ENCODE measurements around the gene SNRNP25.

Gene SNRNP25

GRCh38 chr16:77273-77806 lies 23.7 kb downstream of the SNRNP25 start:
- DNase-seq (ENCODE audit: low read depth in 2 of 2), result no peak

DNA sequence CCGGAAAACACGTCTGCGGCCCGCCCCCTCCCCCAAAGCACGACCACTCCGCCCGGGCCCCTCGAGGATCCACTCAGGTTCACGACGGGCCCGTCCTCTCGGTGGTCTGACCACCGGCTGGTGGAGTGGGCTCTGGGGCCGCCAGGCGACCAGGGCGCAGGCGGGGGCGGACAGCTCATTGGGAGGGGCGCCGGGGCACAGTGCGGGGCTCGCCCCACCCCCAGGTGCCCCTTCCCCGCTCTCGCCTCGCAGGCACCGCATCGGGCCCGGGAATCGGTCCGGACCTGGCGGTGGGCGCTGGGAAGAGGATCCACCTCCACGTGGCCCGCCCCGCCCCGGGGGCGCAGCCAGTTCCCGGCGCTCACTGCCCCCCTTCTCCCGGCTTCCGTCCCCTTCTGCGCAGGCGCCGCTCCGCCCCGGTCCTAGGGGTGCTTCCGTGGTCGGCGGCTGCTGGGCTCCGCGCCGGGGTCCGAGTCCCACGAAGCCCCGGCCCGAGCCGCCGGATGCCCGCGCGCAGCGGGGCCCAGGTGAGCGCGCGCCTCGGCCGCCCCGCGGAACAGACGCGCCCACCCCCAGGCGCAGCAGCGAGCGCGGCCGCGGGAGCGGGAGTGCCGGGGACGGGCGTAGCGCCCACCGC lies 24.3 kb downstream of the SNRNP25 start, which contains the start of gene MPG:
Gene MPG (plus strand): TSS at position 419 of the 637 bp plus-strand sequence. CDS start 85 bp downstream, at position 504.
- DNase-seq (ENCODE audit: low read depth in 2 of 2), result peak; percentile 58 to 69

DNA sequence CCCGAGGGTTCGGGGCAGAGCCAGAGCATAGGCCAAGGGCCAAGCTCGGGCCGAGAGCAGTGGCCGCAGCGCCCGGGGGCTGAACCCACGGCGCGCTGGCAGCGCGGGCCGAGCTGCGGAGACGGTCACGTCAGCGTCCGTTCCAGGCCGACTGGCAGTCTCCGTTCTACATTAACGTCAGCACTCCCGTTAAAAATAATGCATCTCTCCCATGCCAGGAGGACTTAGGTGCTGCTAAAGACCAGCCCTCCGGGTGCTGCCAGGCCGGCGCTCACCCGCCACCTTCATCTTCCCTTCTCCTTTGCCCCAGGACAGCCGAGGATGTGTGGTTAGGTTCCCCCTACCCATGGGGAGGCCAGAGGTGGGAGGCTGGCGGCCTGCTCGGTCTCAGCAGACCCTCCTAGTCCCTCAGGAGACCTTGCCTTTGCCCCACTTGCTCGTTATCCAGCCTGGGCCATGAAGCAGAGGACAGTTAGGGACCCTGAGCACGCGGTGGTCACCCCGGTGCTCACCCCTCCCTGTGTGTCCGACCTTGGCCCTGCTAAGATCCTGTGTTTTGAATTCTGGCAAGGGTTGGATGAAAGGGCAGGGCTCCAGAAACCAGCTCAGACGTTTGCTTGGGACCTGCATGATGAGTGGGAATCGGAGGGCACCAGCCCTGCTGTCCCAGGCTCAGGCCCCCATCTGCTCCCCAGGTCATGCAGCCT lies 25.0 kb downstream of the SNRNP25 start:
- DNase-seq (ENCODE audit: low read depth in 2 of 2), result no peak

DNA sequence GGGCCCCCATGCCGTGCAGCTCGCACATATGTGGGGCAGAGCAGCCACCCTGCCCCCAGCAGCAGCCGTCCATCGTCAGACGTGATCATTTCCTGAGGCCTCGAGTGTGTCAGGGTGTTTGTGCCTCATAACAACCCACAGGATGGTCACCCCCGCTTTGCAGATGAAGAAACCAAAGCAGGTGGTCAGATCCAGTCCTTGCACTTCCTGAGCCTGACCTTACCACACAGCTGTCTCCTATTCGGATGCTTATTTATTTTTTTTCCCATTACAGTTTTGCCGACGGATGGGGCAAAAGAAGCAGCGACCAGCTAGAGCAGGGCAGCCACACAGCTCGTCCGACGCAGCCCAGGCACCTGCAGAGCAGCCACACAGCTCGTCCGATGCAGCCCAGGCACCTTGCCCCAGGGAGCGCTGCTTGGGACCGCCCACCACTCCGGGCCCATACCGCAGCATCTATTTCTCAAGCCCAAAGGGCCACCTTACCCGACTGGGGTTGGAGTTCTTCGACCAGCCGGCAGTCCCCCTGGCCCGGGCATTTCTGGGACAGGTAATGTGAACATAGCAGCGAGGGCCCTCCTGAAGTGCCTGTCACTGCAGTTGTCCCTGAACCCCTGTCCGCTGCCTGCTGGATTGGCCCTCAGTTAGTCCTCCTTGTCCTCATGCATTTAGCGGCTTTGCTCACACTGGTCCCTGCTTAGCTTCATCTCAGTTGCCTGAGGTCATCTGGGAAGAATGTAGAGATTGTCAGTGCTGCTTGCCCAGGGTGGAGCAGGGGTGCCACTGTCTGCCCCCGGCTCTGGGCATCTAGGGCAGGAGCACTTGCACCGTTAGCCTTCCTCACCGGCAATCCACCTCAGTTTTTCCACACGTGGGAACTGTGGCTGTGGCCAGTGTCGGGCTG lies 25.8 kb downstream of the SNRNP25 start:
- DNase-seq (ENCODE audit: low read depth in 2 of 2), result no peak

DNA sequence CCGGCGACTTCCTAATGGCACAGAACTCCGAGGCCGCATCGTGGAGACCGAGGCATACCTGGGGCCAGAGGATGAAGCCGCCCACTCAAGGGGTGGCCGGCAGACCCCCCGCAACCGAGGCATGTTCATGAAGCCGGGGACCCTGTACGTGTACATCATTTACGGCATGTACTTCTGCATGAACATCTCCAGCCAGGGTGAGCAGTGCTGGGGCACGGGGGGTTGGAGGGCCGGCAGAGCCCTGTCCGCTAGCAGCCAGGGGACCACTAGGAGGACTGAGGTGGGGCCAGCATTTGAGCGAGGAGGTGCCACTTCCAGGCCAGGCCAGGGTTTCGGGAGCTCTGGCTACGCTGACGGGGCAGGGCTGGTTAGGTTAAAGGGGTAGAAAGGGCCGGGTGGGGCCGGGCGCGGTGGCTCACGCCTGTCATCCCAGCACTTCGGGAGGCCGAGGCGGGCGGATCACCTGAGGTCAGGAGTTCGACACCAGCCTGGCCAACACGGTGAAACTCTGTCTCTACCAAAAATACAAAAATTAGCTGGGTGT lies 29.5 kb downstream of the SNRNP25 start:
- no peak for DNase-seq (ENCODE audit: low read depth in 2 of 2)

DNA sequence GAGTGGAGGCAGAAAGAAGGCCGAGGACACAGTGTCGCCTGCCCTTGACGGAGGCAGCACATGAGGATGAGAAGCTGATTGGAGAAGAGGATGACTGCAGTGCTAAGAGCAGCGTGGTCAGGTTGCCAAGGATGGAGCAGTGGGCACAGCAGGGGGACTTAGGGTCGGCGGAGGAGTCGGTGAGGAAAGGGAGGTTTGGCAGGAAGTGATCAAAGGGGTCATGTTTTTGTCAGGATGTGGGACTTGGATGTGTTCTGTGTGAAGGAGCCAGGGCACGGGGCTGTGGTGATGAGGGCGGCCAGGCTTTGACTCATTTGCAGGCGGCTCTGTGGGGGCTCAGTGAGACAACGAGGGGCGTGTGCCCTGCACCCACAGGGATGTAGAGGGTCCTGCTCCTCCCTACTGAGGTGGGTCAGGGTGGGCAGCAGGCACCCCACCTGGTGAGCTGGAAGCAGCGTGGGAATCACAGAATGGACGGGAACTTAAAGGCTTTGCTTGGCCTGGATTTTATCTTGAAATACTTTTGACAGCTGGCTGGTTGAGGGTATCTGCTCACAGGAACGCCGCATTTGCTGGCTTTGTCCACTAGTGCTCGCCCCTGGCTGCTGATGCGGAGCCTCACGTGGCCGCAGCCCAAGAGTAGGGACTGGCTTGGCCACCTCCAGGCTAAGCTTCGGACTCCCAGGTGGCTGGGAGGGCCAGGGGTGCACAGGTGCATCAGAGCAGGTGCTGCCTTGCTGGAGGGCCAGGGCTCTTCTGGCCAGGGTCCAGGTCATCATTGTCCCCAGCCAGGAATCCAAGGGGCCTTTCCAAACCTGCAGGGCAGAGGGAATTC lies 30.4 kb downstream of the SNRNP25 start:
- DNase-seq (ENCODE audit: low read depth in 2 of 2), result no peak

DNA sequence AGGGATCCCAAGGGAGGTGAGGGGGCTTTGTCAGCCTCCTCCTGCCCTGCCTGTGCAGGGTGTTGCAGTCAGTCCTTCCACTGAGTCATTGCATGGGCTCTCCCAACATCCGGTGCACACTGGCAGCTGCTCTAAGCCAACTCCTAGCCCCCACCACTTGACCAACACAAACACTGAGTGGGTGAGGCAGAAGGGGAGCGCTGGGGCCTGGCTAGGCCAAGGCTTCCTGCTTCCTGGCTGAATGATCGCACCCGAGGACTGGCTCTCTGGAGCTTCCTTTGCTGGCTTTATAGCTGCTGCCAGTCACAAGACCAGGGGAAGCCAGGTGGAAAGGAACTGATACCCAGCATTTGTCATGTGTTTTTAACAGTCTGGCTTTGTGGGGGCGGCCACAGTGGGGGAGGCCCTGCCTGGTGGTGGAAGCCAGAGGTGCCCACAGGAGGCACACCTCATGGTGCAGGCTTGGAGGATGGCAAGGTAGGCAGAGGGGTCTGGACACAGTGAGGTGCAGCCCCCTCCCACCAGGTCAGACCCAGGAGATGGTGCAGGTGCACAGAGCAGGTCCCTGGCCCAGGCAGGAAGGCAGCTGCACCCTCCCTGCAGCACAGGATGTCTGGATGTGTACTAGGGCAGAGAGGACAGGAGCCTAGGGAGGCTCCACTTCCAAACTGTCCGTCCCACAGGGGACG lies 31.2 kb downstream of the SNRNP25 start:
- no peak for DNase-seq (ENCODE audit: low read depth in 2 of 2)

- DNase-seq (ENCODE audit: low read depth in 2 of 2), result no peak
These were observed 31.8 kb downstream of the SNRNP25 start for GRCh38 chr16:85407-85782.

- no peak for DNase-seq (ENCODE audit: low read depth in 2 of 2)
These were observed 32.2 kb downstream of the SNRNP25 start for GRCh38 chr16:85865-86264.

- DNase-seq (ENCODE audit: low read depth in 2 of 2), result no peak
These were observed 32.9 kb downstream of the SNRNP25 start for GRCh38 chr16:86483-86952.

DNA sequence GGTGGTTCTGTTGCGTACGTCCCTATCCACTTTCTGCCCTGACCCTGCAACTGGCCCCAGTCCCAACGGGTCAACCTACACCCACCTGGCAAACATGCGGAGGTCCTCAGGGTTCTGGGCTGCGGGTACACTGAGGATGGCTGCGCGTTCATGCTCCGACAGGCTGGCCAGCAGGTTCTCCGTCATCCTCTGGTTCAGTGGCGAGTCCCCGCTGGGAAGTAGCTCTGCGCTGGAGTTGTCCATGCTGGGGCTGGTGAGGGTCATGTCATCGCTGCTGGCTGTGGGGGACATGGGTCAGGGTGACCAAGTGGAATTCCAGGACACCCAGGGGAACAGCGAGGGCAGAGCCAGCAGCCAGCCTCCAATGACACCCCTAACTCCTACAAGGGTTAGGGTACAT lies 35.0 kb downstream of the SNRNP25 start:
- no peak for DNase-seq (ENCODE audit: low read depth in 2 of 2)

DNA sequence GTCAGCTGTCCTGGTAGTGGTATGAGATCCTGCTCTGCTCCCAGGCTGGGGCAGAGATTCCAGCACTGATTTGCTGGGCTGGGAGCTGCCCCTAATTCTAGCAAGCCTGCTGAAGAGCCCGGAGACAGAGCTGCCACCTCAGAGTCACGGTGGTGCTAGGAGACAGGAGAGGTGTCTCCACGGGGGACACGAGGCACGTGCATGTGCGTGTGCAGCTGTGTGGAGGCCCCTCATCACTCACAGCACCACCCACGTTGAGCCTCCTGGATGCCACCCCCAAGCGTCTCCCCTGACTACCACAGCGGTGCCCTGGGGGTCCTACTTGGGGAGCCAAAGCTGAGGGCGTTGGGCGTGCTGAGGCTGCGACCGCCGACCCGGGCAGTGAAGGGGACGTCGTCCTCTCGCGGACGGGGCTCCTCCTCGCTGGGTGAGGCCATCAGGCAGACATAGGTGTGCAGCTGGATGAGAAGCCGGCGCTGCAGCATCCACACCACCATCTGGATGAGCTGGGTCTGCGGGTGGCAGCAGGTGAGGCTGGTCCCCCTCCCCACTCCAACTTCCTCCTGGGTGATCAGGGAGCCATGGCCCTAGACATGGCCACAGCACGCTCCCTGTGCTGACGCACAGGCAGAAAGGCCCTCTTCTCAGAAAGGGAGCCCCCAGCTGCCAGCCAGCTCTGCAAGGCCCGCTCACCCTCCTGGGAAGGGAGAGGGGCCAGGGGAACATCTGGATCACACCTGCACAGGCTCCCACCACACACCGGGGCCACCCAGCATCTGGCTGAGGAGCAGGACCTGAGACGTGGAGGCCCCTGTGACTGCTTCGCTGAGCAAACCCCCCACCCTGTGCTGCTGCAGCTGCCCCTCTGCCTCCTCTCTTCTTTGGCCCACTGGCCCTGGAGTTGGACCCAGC lies 36.0 kb downstream of the SNRNP25 start:
- no peak for DNase-seq (ENCODE audit: low read depth in 2 of 2)

DNA sequence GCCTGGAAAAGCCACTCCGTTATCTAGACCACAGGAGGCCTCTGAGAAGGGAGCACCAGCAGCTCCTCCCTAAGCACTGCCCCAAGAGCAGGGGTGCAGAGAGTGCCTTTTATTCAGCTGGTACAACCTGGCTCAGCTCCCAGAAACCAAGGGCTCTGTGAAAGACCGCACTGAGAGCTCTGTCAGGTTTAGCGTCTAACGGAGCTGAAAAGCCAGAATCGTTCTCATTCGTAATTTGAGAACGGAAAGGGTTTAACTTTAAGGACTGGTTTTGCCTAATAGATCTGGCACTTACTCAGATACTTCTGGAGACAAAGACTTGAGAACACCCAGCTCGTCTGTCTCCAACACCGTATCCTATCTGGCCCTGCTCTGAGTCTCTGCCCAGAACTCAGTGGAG lies 37.9 kb downstream of the SNRNP25 start:
- DNase-seq (ENCODE audit: low read depth in 2 of 2), result no peak

DNA sequence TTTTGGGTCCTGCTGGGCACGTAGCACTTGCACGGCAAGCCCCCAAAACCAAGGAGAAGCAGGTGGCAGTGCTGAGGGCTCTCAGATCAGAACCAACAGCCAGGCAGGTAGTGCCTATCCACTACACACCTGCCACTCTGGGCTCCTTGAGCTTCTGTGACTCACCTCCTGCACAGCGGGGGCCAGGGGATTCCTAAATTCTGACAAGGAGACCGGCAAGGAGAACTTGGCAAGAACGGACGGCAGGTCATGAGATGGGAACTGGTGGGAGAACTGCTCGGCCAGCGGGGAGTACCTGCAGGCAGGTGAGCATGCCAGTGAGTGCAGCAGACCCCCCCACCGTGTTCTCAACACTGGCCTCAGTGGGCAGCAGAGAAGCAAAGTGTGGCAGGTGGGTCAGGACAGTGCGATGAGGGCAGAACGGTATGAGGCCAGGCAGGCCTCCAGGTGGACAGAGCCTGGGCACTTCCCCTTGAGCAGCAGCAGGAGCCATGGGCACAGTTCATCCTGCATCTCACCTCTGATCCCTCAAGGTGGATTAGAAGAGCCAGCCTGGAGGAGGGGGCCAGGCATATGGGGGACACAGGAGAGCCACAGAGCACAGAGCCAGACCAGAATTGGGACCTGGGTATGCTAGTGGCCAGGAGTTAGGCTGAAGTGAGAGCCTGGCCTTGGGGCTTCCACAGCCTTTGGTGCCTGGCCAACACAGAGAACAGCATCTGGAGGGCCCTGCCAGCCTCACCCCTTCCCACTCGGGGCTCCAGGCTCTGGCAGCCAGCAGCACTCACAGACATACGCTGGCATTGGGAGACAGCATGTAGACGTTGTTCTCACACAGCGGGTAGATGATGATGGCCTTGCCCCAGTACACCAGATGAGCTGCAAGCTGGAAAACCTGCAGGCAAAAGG lies 39.1 kb downstream of the SNRNP25 start:
- no peak for DNase-seq (ENCODE audit: low read depth in 2 of 2)

GRCh38 chr16:94918-95265 lies 41.3 kb downstream of the SNRNP25 start:
- no peak for DNase-seq (ENCODE audit: low read depth in 2 of 2)

DNA sequence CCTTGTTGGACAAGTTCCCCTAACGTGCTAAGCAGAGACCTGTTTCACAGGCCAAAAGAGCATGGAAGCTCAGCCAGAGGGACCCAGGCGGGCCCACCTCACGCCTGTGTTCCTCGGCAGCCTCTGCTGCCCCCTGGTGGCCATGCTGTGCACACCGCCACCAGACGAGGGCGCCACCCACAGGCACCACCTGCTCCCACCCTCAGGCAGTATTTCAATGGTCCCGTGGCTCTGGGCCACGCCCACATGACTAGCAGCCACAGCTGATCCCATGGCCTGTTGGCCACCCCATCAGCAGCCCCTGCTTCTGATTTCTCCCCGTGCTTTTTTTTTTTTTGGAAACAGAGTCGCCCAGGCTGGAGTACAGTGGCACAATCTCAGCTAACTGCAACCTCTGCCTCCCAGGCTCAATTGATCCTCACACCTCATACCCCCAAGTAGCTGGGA lies 43.3 kb downstream of the SNRNP25 start:
- peak; percentile 75 to 77 for DNase-seq (ENCODE audit: low read depth in 2 of 2)

GRCh38 chr16:97822-98221 lies 44.2 kb downstream of the SNRNP25 start:
- no peak for DNase-seq (ENCODE audit: low read depth in 2 of 2)

DNA sequence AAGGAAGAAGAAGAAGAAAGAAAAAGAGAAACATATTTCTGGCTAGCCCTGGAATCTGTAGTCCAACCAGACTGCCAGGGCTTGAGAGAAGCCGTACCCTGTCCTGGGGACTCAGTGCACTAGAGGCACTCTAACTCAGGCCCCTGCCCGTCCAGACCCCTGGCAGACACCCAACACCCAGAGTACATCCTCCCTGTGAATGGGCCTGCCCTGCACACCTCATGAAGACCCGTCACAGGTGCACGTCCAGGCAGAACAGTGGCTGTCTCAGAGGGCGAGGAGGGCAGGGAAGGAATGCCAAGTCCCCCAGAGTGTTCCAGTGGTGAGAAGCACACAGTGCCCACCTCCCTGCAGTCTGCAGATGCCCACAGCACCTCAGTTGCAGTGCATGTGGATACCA lies 47.4 kb downstream of the SNRNP25 start:
- no peak for DNase-seq (ENCODE audit: low read depth in 2 of 2)
